Stomach (tissue), 9 donors: ENCODE measurements around the gene CYP4F22. TPM values are rescaled to one million over a fixed set of nuclear protein-coding genes. Genes with fewer than 3 reads are reported as not detected.

Experiments
- DNase-seq, 2 donors: peaks; one replicate each; pipeline versions ENCODE4 v3.0.0 to v3.0.0-alpha.2; 2013 to 2019
- H3K27ac ChIP-seq, 5 donors: fragments of 200-600 bp in 4 of 5; sonication (generic) in 4 of 5; one replicate each; pipeline ENCODE4 v1.5.1; 2013 to 2019; ENCODE audit warnings: mild to moderate bottlenecking in 1 of 5, moderate library complexity in 1 of 5
- H3K27me3 ChIP-seq, 3 donors: fragments of 200-600 bp; sonication (generic); one replicate each; pipeline ENCODE4 v1.5.1; 2017 to 2019; ENCODE audit warnings: mixed run types in 1 of 3
- H3K36me3 ChIP-seq, 4 donors: fragments of 200-600 bp; sonication (generic); 1 replicate in 3 of 4; 2 replicates in 1 of 4; pipeline ENCODE4 v1.5.1; 2016 to 2019
- H3K4me1 ChIP-seq, 4 donors: fragments of 200-600 bp; sonication (generic); one replicate each; pipeline ENCODE4 v1.5.1; 2016 to 2019
- H3K4me3 ChIP-seq, 4 donors: fragments of 200-600 bp; sonication (generic) in 3 of 4; one replicate each; pipeline ENCODE4 v1.5.1; 2016 to 2019; ENCODE audit warnings: mild to moderate bottlenecking in 1 of 4
- H3K9me3 ChIP-seq, 4 donors: fragments of 200-600 bp; sonication (generic); one replicate each; pipeline ENCODE4 v1.5.1; 2016 to 2019
- EP300 ChIP-seq: sonication (generic); formaldehyde crosslinking; IDR thresholded peaks from one replicate; pipeline ENCODE4 v1.6.1; 2017; ENCODE audit warnings: antibody characterized with exemption
- POLR2A ChIP-seq, 4 donors: fragments of 450-650 bp; IDR thresholded peaks; one replicate each; pipeline ENCODE4 v1.6.1; 2016; ENCODE audit warnings: antibody characterized with exemption in 4 of 4, control low read depth in 2 of 4, mild to moderate bottlenecking in 1 of 4, moderate library complexity in 1 of 4
- POLR2AphosphoS5 ChIP-seq, 3 donors: sonication (generic); formaldehyde crosslinking; IDR thresholded peaks; one replicate each; pipeline ENCODE4 v1.6.1; 2016; ENCODE audit warnings: antibody characterized with exemption in 3 of 3
- WGBS, 5 donors: extraction: QIAGEN DNeasy Blood & Tissue Kit in 3 of 5; methylation state at CpG; one replicate each; pipeline versions ENCODE4 v1.1.5 to v1.1.7; 2013 to 2018; 5-methylcytosine and 5-hydroxymethylcytosine counted together
- intact Hi-C: fragments of 100-400 bp; cut with DNase I; formaldehyde crosslinking; loops from one replicate; pipeline ENCODE4 v1.15.1; 2023; ENCODE audit warnings: low total_unique reads
- polyA plus RNA-seq, 3 donors: library from polyadenylated mRNA; stranded (reverse); fragments of 200-250 nt; gene quantifications; one replicate each; pipeline ENCODE4 v1.2.3, GENCODE V29; 2013
- total RNA-seq, 5 donors: library from RNA; depleted of rRNA; stranded (reverse); fragments of >200 nt; gene quantifications; one replicate each; pipeline versions ENCODE4 v1.1.0 to v1.2.3, GENCODE V29; 2014 to 2016
- TF ChIP-seq, protein P1 (sequence below), 7 experiments: fragments of 450-650 bp in 4 of 7; fragments of 200-600 bp in 3 of 7; sonication (generic) in 3 of 7; IDR thresholded peaks; one replicate each; pipeline ENCODE4 v1.5.1; 2016 to 2019; ENCODE audit warnings: antibody characterized with exemption in 7 of 7, control low read depth in 2 of 7, mild to moderate bottlenecking in 1 of 7
- donor health status: healthy with polysubstance abuse.
- donor health status: Bipolar disorder and iron deficiency.
- donor health status: healthy.

Gene CYP4F22
- total and polyA plus RNA-seq, 8 donors: 0.12 to 21.6 (median 0.71) TPM; not detected in 2

DNA sequence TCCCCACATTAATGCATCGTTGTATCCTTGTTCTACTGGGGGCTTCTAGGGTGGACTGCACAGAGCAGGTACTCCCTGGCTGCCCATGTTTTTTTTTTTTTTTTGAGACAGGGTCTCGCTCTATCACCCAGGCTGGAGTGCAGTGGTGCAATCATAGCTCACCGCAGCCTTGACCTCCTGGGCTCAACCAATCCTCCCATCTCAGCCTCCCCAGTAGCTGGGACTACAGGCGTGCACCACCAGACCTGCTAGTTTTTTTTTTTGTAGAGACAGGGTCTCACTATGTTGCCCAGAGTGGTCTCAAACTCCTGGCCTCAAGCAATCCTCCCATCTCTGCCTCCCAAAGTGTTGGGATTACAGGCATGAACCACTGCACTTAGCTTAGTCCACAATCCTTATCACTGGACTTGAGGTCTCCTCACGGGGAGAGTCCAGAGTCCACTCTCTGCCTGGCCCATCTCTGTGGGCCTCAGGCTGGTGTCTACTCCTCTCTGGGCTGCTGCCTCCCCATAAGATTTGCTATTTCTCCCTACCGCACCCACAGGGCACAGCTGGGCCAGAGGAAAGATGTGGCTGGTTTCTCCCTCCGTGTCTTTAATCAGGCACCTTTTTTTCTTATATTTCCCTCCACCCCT lies 56.3 kb downstream of the CYP4F22 start:
- H3K9me3 ChIP-seq: no peaks in the 10 kb centered on the region
- DNase-seq: no peak
- peaks cover 0 to 42% (median 0%) of the 10 kb centered on the region in 3 donors for H3K27me3 ChIP-seq
- no peak overlapping the region for H3K27ac ChIP-seq
- TF ChIP-seq POLR2AphosphoS5 (IDR thresholded peaks at IDR 0.05) (no peak), EP300 (no peak), POLR2A (IDR thresholded peaks at IDR 0.05) (no peak)
- TF ChIP-seq, protein P1, sequence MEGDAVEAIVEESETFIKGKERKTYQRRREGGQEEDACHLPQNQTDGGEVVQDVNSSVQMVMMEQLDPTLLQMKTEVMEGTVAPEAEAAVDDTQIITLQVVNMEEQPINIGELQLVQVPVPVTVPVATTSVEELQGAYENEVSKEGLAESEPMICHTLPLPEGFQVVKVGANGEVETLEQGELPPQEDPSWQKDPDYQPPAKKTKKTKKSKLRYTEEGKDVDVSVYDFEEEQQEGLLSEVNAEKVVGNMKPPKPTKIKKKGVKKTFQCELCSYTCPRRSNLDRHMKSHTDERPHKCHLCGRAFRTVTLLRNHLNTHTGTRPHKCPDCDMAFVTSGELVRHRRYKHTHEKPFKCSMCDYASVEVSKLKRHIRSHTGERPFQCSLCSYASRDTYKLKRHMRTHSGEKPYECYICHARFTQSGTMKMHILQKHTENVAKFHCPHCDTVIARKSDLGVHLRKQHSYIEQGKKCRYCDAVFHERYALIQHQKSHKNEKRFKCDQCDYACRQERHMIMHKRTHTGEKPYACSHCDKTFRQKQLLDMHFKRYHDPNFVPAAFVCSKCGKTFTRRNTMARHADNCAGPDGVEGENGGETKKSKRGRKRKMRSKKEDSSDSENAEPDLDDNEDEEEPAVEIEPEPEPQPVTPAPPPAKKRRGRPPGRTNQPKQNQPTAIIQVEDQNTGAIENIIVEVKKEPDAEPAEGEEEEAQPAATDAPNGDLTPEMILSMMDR (IDR thresholded peaks at IDR 0.05): no peak
- H3K4me1 ChIP-seq: peaks cover 0 to 12% (median 10%) of the 10 kb centered on the region in 4 donors
- intact Hi-C loops: loop anchor here (5.0 kb wide), 1 partner anchor 397 kb away; no protein-coding TSS in a partner anchor
- H3K4me3 ChIP-seq: no peak overlapping the region
- WGBS, 5 donors: 75 to 77% (median 77%) methylated on average over 7 of the region's 7 CpGs
- no peaks in the 10 kb centered on the region for H3K36me3 ChIP-seq

GRCh38 chr19:15570420-15570819 lies 62.1 kb downstream of the CYP4F22 start:
- H3K4me1 ChIP-seq: no peaks in the 10 kb centered on the region
- H3K27ac ChIP-seq: no peak overlapping the region
- H3K4me3 ChIP-seq: no peak overlapping the region
- H3K36me3 ChIP-seq: no peaks in the 10 kb centered on the region
- 78 to 88% (median 85%) methylated on average over 3 of the region's 3 CpGs for WGBS, 5 donors
- H3K27me3 ChIP-seq: peaks cover 0 to 40% (median 3%) of the 10 kb centered on the region in 3 donors
- intact Hi-C loops: no loop called here
- H3K9me3 ChIP-seq: no peaks in the 10 kb centered on the region
- no peak for DNase-seq
- TF ChIP-seq EP300: no peak

DNA sequence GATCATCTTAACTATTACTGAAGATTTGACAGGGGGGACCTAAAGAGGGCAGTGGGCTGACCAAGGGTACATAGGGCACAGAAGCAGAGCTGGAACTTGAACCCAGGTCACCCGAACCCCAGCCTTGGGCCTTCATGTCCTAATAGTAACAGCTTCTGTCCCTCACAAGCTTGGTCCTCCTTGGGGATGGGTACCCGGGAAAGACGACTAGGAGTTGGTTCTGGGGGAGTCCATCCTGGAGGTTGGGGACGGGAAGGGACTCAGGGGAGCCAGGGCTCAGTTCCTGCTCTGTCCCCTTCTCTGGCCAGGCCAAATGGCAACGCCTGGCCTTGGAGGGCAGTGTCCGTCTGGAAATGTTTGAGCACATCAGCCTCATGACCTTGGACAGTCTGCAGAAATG lies 67.1 kb downstream of the CYP4F22 start:
- no peaks in the 10 kb centered on the region for H3K9me3 ChIP-seq
- 55 to 68% (median 57%) methylated on average over 4 to 6 of the region's 6 CpGs for WGBS, 5 donors
- no peaks in the 10 kb centered on the region for H3K36me3 ChIP-seq
- TF ChIP-seq, protein P1 (IDR thresholded peaks at IDR 0.05): no peak
- TF ChIP-seq POLR2AphosphoS5 (IDR thresholded peaks at IDR 0.05): no peak
- no peak for TF ChIP-seq EP300
- no peak for TF ChIP-seq POLR2A (IDR thresholded peaks at IDR 0.05)
- no peak overlapping the region for H3K27ac ChIP-seq
- intact Hi-C loops: no loop called here
- no peak overlapping the region for H3K4me3 ChIP-seq
- DNase-seq: no peak
- H3K4me1 ChIP-seq: no peaks in the 10 kb centered on the region
- H3K27me3 ChIP-seq: peaks cover 0 to 38% (median 0%) of the 10 kb centered on the region in 3 donors

- Histone ChIP-seq H3K9me3 (no peaks in the 10 kb centered on the region), H3K27ac (no peak overlapping the region), H3K36me3 (no peaks in the 10 kb centered on the region), H3K27me3 (peaks cover 0 to 39% (median under 1%) of the 10 kb centered on the region in 3 donors), H3K4me3 (no peak overlapping the region), H3K4me1 (no peaks in the 10 kb centered on the region)
- TF ChIP-seq EP300: no peak
- TF ChIP-seq POLR2A (IDR thresholded peaks at IDR 0.05): no peak
- no peak for TF ChIP-seq POLR2AphosphoS5 (IDR thresholded peaks at IDR 0.05)
- TF ChIP-seq, protein P1 (IDR thresholded peaks at IDR 0.05): no peak
- intact Hi-C loops: no loop called here
- DNase-seq: no peak
- 73 to 85% (median 81%) methylated on average over 12 of the region's 12 CpGs for WGBS, 5 donors
Measured at GRCh38 chr19:15576526-15577156, 68.3 kb downstream of the CYP4F22 start.
